GM19438 (cell line): ENCODE results near the gene TEX101.
A peak's percentile ranks its signal among the peaks of the same experiment; 100 is the strongest.

Experiments used
- ATAC-seq: cut with Tn5 transposase; IDR thresholded peaks from one replicate; pipeline ENCODE4 v1.9.1; 2021; ENCODE audit warnings: low read depth; ENCODE audit not compliant: unreplicated experiment

The TEX101 gene

DNA sequence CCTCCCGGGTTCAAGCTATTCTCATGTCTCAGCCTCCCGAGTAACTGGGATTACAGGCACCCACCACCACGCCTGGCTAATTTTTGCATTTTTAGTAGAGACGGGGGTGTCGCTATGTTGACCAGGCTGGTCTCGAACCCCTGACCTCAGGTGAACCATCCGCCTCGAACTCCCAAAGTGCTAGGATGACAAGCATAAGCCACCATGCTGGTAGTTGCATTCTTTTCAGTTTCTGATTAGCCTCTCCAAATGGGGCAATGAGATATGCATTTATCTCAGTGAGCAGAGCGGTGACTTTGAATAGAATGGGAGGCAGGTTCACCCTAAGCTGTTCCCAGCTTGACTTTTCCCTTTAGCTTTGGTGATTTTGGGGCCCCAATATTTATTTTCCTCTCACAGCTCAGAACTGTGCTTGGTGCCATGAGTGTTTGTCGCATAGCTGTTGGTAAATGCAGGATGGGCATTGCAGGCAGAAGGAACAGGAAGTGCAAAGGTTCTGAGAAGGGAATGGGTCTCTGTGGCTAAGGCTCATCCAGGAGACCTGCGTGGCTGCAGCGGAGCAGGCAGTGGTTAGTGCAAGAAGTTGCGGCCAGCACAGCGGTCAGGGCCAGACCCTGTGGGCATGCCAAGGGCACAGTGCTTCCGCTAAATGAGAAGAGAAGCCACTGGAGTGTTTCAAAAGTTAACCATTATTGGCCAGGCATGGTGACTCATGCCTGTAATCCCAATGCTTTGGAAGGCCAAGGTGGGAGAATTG is 30.0 kb downstream of the TEX101 start:
- ATAC-seq, result no peak

DNA sequence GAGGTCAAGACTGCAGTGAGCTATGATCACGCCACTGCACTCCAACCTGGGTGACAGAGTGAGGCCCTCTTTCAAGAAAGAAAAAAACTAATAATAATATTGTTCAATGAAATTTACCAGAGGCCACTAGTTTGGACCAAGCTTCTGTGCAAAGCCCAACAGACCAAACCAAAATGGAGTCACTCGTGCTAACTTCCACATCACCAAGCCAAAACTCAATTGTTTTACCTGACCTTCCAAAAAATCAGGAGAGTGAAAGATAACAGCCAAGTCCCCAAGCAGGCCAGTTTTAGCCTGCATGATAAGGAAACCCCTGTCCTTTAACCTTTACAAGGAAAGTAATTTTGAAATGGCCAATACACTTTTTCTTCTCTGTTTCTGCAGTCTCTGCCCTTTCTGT is 30.7 kb downstream of the TEX101 start:
- ATAC-seq, result no peak

DNA sequence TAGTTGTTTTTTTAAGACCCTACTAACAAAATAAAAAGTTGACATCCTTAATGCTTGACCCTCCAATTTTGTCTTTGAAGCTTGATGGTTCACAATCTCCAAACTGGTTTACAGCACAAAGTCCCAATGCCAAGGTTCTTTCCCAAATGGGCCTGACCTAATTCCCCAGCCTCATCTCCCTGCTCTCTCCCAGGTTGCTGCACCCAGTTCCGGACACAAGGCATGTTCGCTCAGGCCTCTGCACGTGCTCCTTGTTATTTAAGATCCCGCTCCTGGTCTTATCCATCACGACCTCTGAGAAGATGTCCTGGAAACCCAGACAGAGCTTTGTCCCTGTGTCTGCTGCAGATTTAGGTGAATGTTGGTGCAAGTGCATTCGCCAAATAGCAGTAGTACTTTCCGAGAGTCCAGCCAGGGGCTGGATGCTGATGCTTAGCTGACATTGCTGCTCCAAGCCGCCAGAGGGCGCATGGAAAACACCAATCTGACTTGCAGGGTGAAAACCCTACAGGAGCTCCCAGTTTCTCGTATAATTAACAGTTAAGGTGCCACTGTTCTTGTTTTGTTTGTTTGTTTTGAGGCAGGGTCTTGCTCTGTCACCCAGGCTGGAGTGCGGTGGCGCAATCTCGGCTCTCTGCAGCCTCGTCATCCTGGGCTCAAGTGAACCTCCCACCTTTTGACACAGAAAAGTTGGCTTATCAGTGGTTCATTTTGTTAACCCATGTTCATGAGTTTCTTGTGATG is 32.2 kb downstream of the TEX101 start:
- no peak for ATAC-seq

DNA sequence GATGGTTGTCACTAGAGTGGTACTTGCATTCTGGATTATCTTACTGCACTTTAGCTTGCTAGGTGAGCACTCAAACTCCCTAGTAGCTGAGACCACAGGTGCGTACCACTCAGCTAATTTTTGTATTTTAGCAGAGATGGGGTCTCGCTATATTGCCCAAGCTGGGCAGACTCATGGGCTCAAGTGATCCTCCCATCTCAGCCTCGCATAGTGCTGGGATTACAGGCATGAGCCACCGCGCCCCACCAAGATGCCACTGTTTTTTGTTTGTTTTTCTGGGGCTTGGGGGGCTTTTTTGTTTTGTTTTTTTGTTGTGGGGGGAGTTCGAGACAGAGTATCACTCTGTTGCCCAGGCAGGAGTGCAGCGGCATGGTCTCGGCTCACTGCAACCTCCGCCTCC is 33.0 kb downstream of the TEX101 start:
- no peak for ATAC-seq

DNA sequence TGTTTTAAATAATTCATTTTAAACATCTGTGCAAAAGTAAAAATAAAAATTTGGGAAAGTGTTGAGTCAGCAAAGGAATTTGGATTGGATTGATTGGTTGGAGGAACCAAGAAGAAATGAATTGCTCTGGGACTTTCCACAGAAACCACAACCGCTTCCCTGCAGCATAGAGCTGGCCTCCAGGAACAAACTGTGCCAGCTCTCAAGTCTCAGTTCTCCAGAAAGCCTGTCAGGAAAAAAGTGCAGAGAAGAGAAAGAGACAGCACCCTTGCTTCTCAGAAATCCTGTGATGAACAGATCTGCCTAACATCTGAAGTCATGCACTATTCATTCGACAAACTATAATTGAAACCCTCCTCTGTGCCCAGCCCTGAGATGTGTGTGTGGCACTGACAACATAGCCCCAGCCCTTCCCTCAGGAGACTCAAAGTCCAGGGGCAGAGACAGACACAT is 35.9 kb downstream of the TEX101 start:
- no peak for ATAC-seq

DNA sequence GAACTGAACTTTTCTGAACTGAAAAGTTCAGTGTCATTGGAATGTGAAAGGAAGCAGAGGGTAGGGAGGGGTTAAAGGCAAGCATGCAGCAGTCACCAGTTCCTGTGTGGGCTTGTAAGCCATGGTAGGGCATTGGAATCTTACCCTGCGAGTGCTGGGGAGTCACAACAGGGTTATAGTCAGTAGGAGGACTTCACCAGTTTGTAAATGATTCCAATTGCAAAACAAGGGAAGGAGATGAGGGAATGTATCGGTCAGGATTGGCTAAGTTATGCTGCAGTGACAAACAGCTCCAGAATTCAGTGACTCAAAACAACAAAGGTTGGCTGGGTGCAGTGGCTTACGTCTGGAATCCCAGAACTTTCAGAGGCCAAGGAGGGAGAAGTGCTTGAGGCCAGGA is 37.9 kb downstream of the TEX101 start:
- no peak for ATAC-seq

DNA sequence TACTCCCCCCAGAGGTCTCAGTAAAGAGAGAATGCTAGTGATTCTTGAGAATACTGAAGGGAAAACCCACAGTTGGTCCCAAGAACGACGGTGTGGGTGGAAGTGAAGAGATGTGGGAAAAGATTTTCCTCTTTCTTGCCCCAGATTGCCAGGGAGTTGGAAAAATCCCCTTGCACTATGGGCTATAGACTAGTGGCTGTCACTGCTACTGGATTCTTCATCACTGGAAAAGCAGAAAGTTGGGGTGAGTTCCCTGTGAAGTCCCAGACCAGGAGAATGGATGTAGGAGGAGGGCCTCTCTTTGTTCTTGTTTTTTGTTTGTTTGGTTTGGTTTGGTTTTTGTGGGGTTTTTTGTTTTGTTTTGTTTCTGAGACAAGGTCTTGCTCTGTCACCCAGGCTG is 39.3 kb downstream of the TEX101 start:
- ATAC-seq, result no peak

DNA sequence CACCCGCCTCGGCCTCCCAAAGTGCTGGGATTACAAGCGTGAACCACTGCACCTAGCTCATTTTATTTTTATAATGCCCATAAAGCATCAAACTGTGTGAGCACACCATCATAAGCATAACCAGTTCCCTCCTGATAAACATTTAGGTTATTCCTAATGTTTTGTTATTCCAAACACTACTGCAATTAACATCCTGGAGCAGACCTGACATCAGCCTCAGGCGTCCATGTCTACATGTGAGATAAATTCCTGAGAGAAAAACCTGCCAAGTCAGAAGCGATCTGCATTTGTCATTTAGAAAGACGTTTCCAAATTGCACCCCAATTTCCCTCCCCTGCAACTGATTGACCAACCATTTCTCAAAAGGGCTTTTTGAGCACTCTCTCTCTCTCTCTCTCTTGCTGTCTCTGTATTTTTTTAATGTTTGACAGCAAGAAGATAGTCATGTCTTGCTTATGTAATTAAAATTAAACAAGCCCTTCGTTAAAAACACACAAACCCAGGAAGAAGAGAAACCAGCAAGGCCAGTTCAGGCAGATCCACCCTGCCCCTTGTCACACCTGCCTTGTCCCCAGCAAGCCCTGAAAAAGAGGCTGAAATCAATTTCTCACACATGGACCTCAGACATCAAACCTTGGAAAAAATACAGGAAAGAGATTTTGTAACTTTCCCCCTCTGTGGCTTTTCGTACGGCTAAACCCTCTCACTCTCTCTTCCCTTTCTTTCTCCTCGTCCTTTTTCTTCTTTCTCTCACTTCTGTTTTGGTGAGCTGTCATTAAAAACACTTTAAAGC is 40.8 kb downstream of the TEX101 start:
- ATAC-seq, result no peak

DNA sequence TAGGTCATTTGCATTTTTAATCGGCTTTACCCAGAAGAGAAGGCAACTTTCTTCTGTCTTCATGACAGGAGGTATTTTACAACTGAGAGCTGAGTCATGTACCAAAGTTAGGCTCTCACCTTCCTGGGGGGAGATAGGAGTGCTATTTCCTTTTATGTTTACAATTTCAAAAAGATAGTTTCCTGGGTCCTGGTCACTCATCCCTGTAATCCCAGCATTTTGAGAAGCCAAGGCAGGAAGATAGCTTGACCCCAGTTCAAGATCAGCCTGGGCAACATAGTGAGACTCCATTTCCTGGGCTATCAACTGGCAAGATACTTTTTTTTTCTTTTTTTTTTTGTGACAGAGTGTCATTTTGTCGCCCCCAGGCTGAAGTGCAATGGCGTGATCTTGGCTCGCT is 43.1 kb downstream of the TEX101 start:
- no peak for ATAC-seq

DNA sequence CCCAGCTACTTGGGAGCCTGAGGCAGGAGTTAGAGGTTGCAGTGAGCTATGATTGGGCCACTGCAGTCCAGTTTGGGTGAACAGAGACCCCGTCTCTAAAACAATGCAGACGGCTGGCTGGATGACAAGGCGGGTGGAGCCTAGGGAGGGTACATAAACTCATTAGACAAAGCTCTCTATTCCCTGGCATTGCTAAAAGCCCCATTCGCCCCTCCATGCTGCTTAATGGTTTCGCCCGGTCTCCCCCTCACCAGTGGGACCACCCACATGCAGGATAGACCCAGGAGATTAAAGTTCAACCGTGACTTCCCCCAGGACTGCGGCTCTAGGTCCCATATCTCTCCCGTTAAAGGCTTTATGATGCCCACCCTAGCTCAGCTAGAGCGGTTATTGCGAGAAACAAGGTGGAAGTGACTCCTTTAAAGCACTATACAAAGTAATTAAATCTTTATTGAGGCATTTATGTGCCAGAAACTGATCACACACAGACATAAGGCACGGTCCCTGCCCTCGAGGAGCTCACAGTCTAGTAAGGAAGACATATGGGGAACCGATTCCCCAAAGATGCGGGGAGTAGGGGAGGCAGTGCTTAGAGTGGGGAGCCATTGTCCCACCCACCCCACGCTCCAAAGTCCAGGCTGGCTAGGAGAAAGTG is 45.8 kb downstream of the TEX101 start:
- no peak for ATAC-seq

DNA sequence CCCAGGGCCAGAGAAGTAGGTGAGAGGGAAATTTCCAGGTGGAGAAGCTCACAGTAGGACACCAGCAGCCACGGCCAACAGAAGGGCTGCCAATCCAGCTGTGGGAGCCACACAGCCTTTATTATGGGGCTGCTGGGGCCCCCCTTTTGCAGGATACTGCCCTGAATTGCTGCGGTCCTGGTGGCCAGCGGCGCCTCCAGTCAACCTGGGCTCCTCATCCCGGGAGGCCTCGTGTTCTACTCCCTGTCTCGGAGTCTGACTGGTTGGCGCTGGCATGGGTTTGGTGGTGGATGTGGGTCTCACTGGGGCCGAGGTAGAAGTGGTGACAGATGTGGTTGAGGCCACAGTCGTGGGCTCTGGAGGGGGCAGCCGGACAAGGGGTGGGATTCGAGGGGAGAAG is 46.6 kb downstream of the TEX101 start:
- no peak for ATAC-seq

DNA sequence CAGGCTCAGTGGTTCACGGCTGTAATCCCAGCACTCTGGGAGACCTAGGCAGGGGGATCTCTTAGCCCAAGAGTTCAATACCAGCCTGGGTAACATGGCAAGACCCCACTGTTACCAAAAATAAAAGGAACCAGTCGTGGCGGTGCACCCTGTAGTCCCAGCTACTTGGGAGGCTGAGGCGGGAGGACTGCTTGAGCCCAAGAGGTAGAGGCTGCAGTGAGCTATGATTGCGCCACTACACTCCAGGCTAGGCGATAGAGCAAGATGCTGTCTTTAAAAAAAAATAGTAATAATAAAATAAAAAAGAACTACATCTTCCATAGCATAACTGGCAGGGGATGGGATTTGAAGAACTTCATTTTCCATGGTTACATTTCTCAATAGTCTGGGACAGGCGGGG is 47.7 kb downstream of the TEX101 start:
- no peak for ATAC-seq

DNA sequence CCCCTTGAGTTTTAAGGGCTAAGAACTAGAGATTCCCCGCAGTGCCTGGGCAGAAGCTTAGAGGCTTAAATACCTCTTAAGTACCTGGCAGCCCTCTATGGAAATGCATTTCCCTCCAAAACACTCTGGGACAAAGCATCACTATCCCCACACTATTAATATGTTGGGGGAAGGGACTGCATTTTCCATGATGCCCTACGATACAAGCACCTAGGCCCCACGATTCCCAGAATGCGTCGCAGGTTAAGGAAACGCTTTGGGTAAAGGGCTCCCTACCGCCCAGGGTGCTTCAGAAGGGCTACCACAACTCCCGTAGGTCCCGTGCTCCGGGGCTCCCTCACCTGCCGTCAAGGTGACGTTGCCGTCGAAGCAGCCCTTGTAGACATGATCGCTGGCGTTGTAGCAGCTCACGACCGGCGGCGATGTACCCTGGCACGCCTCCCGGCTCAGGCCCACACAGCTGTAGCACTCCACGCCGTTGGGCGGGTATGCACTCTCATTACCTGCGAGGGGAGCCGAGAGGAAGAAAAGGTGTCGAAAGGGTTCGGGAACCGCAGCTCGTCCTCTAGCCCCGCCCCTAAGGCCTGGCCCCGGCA is 48.2 kb downstream of the TEX101 start:
- ATAC-seq, result no peak

DNA sequence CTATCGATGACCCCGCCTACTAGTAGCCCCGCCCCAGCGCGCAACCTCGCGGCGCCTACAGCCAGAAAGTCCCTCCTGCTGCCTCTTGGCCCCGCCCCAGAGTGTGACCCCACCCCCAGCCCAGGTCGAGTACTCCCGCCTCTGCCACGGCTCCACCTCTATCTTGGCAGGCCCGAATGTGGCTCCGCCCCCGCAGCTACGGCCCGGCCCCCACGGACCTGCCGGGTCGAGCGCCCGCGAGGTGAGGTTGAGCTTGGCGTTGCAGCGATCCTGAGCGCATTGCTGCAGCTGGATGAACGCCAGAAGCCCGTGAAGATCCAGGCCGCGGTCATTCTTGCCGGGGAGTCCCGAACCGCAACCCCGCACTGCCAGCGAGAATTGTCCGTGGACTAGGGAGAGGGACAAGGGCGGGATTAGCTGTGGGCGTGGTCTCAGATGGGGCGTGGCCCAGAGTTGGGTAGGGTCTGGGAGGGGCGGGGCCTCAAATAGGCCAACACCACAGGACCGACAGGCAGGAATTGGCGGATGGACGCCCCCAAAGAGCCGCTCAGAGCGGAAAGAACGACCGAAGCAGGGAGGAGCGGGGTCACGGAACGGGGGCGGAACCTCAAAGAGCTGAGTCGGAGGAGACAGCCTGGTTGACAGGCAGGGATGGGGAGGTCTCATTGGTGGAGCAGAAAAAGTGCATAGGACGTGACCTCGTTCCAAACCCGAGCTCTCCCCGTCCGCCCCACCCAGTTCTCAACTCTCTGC is 48.9 kb downstream of the TEX101 start:
- peak; percentile 76 for ATAC-seq

DNA sequence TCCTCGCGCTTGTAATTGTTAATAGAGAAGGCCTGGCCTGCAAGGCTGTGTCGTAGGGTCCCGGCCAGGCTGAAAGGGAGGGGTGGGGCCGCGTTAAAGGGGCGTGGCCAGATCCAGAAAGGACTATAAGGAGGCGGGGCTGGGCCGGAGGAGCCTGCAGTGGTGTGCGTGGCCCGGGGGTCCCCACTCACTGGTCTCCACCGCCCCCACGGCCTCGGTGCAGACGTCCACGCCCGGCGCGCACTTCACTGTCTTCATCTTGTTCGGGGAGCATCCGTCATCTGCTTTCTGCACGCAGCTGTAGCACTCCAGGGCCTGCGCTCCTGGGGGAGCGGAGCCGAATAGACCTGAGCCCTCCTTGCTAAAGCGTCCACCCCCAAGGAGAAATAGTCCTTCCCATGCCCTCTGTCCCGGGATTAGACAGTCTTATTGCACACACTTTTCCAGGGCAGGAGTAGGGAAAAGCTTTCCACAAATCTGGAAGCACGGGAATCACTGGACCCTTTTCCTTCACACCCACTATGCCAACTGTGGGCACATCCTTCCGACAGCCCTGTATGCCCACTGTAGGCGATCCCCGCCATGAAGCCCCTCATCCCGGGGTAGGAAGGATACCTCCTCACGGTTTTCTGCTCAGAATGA is 49.6 kb downstream of the TEX101 start:
- peak; percentile 38 for ATAC-seq

DNA sequence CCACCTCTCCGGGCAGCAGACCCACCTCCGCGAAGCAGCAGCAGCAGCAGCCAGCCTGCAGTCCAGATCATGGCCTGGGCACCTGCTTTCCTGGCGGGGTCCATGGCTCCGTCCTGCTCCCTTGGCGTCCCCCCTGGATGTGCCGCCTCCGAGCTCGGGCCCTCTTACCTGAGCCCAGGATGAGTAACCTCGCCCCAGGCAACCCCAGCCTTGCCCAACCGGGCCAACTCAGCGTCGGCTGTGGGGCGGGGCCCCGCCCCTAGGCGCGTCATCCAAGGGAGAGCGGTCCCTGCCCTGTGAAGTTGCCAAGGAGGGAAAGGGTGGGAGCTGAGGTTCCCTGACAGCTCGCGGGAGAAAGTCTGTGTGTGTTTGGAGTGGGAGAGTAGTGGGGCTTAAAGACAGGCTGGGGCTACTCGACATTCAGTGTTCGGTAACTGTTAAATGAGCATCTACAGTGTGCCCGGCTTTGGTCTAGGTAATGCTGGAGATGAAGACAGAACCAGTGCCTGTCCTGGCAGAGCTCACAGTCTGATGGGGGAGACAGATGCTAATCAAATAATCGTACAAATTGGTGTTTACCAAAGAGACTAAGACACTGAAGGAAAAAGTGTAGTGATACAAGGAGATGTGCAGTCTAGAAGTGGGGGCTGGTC is 50.9 kb downstream of the TEX101 start, which contains the start of gene LYPD3:
TSS of gene LYPD3 (minus strand) at position 141 of the 653 bp plus-strand sequence. CDS start at position 104, 37 bp downstream.
- ATAC-seq, result no peak

DNA sequence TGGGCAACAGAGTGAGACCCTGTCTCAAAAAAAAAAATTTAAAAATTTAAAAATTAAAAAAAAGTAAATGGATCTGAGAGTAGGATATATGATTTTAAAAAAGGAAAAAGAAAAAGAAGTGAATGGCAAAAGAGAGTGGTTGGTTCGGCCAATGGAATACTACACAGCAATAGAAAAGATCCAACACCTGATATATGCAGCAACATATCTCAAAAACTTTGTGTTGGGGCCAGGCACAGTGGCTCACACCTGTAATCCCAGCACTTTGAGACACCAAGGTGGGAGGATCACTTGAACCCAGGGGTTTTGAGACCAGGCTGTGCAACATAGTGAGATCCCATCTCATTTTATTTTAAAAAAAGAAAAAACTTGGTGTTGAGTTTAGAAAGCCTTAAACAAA is 52.1 kb downstream of the TEX101 start:
- ATAC-seq, result no peak

DNA sequence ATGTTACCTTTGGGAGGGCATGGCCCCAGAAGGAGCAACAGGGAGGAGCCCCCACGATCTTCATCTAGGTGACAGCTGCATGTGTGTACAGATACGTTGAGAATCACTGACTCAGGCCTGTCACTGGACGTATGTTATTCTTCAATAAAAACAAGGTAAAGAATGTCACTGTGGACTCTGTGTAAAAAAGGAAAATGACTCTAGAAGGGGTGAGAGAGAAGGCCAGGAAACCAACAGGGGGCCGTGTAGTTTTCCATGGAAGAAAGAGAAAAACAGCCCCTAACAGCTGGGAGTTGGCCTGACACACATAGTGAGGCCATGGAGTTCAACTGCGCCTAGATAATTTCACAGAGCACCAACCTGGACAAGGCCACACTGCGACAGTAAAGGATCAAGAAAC is 52.6 kb downstream of the TEX101 start:
- no peak for ATAC-seq

DNA sequence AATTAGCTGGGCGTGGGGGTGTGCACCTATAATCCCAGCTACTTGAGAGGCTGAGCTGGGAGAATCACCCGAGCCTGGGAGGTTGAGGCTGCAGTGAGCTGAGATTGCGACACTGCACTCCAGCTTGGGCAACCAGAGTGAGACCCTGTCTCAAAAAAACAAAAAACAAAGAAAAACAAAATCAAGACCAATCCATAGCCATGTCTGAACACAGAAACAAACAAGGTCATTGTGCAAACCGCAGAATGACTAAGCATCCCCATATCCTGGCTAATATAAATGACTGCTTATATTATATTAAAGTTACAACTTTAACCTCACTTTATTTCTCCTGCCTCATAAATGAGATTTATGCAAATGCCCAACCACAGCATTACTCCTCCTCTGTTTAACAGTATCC is 53.0 kb downstream of the TEX101 start:
- ATAC-seq, result no peak
